ENCODE measurements around the gene ANKRD10.
"Not testable (repeated sequence)": the region's sequence is repeated elsewhere in the genome, so short reads cannot be mapped to it uniquely, and the experiment has no call there.

ANKRD10 gene

DNA sequence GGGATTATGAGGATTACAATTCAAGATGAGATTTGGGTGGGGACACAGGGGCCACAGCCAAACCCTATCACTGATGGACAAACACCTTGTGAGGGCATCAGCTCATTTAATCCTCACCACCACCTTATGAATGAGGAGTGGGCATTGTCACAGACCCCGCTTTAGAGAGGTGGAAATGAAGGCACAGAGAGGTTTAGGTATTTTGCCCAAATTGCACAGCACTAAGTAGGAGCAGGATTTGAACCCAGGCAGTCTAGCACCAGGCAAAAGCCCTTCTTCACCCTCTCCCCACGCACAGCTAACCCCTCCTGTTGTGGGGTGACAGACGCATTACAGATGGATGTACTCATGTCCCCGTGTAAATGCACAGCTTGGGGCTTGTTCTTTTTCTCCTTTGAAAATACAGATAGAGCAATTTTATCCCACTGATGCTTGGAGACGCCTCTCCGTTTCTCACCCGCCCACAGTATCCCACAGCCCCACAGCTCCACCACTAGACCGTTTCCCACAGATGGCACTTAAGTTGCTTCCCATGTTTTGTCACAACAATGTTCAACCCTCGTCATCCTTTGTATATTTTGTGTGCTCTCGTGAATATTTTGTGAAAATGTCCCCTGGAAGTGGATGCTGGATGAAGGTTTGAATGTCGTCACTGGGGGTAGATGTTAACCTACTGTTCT is 48.2 kb downstream of the ANKRD10 start:
- DNase-seq (ENCODE audit: low read depth, low spot score) = no peak

DNA sequence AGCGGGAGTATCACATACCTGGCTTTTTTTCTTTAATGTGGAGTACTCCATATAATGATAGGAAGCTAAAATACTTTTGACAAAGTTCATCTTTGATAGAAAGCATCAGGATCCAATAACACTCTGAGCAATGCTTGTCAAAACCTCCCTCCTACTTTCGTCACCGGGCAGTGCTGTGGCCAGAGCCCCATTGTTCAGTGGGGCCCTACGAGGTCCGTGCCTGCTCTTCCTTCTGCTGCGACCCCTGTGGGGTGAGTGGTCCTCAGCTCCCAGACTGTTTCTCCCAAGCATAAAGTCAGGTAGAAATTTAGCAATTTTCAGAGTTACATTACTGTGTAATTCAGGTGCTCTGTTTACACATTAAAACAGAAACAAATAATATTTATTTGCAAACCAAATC is 51.2 kb downstream of the ANKRD10 start:
- DNase-seq (ENCODE audit: low read depth, low spot score) = no peak

DNA sequence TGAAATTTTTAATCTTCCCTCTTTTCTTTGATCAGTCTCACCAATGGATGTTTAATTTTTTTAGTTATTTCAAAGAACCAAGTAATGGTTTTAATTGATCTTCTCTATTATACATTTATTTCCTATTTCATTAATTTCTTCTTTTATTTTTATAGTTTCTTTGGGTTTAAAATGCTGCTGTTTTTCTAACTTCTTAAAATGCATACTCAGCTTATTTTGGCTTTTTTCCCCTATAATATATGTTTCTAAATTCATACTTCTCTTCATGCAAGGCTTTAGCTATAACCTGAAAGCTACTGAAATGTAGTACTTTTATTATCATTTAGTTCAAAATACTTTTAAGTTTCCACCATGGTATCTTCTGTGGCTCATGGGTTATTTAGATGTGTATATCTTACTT is 53.9 kb downstream of the ANKRD10 start:
- DNase-seq (ENCODE audit: low read depth, low spot score) = no peak

DNA sequence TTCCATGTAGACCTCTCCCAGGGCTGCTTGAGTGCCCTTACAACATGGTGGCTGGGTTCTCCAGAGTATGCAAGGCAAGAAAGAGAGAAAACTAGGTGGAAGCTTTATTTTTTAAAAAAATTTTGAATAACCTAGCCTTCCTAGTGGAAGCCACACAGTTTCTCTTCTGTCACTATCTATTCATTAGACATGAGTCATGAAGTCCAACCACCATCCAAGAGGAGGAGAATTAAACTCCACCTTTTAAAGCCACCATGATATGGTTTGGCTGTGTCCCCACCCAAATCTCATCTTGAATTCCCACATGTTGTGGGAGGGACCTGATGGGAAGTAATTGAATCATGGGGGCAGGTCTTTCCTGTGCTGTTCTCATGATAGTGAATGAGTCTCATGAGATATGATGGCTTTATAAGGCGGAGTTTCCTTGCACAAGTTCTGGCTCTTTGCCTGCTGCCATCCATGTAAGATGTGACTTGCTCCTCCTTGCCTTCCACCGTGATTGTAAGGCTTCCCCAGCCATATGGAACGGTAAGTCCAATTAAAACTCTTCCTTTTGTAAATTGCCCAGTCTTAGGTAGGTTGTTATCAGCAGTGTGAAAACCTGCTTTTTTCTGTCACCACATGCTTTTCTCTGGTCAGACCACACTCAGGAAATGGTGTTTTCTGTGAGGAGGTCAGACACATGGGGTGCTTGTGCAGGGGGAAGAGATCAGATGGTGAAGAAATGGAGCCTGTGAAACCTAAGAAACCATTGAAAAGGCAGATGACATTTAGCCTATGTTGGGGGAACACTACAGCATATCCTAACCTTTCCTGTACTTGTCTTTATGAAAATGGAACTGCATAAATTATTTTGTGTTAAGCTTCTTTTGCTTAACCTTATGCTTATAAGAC is 57.7 kb downstream of the ANKRD10 start:
- DNase-seq (ENCODE audit: low read depth, low spot score) = no peak

DNA sequence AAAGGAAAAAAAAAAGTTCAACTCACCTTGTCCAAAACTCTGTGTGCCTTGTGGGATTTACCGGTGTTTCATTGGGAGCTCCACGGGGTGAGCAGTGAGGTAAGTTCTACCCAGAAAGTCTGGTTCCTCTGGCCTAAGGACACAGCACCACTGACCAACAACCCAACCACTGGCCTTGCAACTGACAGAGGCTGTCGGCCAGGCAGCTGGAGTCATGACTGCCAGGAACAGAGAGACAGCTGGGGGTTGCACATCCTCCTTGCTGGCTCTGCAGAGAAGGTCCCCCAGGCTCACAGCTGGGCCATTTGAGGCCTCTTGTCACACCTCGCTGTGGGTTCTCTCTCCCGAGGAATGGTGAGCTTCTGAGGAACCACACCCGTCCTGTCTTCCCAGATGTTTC is 59.5 kb downstream of the ANKRD10 start:
- no peak for DNase-seq (ENCODE audit: low read depth, low spot score)

DNA sequence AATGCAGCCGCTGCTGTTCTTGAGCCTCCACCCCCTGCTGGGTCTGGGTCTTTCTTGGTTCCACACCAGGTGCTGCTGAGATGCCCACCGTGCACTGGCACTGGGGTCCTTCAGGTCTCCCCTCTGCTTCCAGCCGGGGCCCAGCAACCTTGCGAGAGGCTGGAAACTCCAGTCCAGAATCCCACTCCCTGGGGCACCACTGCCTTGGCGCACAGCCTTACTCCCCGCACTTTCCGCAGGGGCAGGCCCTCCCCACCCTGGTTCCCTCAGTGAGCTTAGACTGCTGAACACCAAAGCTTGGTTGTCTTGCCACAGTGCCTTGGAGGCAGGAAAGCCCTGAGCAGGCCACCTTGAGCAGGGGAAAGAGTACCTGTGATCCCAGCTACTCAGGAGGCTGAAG is 60.0 kb downstream of the ANKRD10 start:
- DNase-seq (ENCODE audit: low read depth, low spot score) = no peak

DNA sequence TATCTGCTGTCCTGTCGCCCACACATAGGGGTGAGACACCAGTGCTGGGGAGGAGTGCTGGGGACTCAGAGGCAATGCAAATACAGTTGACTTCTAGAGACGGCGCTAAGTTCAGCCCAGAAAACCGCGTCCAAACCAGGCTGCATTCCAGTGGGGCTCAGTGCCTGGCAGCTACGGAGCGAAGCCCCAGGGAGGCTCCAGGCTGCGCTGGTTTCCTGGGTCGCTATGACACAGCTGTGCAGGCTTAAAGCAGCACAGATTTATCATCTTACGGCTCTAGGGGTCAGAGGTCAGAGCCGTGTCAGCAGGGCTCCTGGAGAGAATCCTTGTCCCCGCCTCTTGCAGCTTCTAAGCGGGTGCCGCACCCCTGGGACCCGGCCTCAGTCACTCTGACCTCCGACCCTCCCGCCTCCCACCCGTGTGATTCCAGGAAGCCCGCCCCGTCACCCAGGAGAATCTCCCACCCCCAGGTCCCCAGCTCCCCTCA is 61.6 kb downstream of the ANKRD10 start:
- DNase-seq (ENCODE audit: low read depth, low spot score) = no peak

DNA sequence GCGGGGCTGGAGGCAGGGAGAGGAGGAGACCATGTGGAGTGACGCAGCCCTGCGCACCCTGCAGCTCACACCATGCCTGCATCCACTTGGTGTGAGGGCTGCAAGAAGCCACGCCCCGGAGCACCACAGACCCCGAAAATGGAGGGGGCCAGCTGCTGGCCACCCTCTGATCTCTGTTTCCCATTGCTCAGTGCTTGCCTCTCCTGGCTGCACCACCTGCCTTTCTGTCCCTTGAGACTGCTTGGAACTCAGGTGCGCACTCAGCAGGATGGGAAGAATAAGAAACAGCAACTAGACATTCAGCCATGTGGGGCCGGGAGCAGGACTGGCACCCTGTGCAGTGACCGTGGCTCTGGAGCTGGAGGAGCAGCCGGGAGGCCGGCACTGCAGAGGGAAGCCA is 64.0 kb downstream of the ANKRD10 start:
- no peak for DNase-seq (ENCODE audit: low read depth, low spot score)

DNA sequence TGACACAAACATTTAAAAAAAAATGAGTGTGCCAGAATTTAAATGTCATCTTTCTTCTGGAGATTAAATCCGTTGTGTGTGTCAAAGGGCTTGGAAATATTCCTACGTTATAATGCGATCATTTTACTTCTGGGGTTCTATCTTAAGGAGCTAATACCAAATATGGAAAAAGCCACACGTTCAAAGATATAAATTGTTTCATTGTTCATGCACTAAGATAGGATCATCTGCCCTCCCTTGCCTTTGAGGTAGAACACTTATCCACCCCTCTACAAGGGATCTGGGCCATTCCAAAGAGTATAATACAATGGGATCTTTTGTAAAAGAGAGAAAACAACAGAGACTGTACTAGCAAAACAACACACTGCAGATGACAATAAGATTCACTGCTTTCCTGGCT is 64.9 kb downstream of the ANKRD10 start:
- DNase-seq (ENCODE audit: low read depth, low spot score) = no peak

DNA sequence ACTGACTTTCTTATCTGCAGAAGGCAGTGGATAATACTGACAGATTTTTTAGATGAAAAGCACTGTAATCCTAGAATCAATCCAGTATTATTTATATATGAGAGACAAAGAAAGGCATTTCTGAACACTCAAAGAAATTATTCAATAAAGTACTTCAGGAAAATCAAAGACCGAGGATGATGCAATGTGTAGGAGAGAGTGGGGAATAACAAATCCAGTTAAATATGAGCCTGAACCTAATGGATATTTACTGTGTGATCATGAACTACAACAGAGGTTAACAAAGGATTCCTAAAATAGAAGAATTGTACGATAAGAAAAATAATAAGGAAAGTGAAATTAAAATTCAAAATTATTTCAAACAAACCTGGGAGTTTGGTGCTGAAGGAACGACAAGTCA is 69.3 kb downstream of the ANKRD10 start:
- no peak for DNase-seq (ENCODE audit: low read depth, low spot score)

DNA sequence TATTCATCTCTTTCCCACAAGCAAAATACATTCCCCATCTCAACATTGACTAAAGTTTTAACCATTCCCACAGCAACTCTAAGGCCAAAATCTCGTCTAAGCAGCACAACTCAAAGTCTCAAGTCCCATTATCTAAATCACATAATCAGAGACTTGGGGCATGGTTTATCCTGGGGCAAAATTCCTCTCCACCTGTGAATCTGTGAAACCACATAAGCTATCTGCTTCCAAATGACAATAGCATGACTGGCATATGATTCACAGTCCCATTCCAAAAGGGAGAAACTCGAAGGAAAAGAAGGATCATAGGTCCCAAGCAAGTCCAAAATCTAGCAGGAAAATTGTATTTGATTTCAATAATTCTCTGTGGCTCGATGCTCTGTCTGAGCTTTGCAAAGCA is 73.0 kb downstream of the ANKRD10 start:
- DNase-seq (ENCODE audit: low read depth, low spot score) = no peak

DNA sequence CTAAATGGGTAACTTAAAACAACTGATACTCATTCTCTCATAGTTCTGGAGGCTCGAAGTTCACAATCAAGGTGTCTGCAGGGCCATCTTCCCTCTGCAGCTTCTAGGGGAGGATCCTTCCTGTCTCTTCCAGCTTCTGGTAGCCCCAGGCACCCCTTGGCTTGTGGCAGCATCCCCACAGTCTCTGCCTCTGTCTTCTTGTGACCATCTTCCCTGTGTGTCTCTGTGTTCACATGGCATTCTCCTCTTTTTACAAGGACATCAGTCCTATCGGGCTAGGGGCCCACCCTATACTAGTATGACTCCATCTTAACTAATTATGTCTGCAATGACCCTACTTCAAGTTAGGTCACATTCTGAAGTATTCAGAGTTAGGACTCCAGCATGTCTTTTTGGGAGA is 73.5 kb downstream of the ANKRD10 start:
- DNase-seq (ENCODE audit: low read depth, low spot score) = no peak

DNA sequence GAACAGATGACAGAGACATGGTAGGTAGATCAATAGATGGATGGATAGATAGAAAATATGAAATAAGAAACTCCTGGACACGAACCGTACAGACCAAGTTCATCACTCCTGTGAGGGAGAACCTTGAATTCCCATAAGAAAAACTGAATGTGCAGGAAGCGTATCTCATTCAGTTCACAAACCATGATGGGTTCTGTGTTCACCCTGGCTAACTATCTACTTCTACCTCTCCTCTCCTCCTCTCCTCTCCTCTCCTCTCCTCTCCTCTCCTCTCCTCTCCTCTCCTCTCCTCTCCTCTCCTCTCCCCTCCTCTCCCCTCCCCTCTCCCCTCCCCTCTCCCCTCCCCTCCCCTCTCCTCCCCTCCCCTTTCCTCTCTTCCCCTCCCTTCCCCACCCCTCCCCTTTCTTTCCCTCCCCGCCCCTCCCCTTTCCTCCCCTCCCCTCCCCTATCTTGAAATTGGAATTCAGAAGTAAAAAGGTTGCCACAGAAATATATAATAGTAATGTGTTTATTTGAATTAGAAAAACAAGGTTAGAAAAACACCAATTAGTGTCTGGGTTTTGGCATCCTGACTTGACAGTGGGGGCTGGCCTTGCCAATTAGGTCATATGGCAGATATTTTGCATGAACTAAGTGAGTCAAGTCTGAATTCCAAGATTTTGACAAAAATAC is 75.9 kb downstream of the ANKRD10 start:
- DNase-seq (ENCODE audit: low read depth, low spot score) = no peak

DNA sequence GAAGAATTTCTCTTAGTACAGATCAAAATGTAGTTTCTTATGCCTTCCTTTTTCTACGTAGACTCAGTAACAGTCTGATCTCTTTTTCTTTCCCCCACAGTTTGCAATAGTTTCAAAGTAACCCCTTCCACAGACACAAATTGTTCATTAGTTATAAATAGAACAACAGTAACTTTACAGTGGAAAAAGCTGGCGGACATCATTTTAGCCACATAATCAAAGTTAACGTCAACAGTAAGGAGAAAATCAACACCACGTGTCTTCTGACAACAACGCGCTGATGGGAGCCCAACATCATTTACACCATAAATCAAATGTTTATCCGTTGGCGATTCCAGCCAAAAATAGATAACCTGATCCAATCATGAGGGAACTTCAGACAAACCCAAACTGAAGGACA is 76.8 kb downstream of the ANKRD10 start:
- no peak for DNase-seq (ENCODE audit: low read depth, low spot score)

DNA sequence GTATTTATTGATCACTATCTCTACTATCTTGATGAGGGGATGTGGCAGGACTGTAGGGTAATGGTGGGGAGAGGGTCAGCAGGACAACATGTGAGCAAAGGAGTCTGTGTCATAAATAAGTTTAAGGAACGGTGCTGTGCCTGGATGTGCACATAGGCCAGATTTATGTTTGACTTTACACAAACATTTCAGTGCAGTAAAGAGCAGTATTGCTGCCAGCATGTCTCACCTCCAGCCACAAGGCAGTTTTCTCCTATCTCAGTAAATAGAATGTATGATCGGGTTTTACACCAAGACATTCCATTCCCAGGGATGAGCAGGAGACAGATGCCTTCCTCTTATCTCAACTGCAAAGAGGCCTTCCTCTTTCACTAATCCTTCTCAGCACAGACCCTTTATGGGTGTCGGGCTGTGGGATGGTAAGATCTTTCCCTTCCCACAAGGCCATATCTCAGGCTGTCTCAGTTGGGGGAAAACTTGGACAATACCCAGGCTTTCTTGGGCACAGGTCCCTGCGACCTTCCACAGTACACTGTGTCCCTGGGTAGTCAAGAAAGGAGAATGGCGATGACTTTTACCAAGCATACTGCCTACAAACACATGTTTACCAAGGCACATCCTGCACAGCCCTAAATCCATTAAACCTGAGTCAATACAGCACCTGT is 77.3 kb downstream of the ANKRD10 start:
- DNase-seq (ENCODE audit: low read depth, low spot score) = not testable (repeated sequence)

DNA sequence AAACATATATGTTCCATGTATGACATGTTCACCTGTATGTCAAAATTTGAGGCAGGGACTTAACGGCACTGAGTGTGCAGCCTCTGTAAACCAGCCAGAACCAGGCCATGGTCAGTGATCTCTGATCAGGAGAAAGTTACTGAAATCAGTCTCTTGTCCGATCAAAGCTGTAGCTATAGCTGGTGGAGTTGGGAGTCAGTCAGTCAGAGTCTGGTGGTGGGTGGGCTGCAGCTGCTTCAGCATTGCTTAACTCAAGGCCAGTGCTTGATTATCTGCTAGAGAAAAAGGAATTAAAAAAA is 78.3 kb downstream of the ANKRD10 start:
- no peak for DNase-seq (ENCODE audit: low read depth, low spot score)

DNA sequence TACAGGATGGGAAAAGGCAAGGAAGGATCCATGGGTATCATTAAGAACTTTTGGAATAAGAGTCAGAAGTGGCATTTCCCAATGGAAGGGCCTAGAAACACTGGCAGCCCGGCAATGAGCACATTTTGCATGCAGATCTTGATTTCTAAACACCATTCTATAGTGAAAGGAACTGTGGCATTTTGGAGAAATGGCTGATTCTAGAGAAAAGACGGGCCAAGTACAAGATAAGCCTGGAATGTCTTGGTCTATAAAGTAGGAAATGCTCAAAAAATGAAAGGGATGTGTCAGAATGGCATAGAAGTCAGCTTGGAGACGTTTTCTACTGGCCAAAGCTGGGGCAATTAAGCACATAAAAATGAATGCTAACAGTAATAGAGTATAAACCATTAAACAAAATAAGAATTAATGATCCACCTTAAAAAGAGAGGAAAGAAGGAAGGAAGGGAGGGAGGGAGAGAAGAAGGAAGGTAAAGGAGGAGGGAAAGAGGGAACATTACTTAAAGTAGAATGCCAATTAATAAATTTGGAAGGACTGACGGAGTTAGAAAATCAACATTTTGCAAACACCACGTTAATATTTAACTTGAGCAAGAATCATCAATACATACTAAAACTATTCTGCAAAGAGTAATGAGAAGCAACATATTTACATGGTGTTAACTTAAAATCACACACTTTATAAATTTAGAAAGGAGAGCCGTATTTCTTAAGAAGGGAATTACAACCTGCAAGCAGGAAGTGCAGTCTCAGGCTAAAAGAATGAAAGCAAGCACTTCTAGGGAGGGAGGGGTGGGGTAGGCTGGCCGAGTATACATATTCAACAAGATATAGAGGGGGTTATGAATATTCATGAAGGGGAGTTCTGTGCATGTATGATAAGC is 78.9 kb downstream of the ANKRD10 start:
- no peak for DNase-seq (ENCODE audit: low read depth, low spot score)

DNA sequence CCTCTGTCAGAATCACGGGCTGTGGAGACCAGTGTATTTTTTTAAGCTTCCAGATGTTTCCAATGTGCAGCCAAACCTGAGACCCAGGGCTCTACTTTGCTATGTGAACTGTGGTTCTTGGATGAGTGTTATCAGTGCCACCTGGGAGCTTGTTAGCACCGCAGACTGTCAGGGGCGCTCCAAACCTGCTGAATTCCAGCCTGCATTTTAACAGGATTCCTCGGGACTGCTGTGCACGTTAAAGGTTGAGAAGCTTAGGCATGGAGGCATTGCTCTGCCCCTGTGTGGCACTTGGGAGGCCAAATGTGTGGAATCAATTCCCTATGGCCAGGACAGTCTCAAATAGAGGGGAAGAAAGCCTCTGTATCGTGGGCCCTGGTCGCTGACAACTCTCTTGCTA is 80.3 kb downstream of the ANKRD10 start:
- DNase-seq (ENCODE audit: low read depth, low spot score) = no peak

DNA sequence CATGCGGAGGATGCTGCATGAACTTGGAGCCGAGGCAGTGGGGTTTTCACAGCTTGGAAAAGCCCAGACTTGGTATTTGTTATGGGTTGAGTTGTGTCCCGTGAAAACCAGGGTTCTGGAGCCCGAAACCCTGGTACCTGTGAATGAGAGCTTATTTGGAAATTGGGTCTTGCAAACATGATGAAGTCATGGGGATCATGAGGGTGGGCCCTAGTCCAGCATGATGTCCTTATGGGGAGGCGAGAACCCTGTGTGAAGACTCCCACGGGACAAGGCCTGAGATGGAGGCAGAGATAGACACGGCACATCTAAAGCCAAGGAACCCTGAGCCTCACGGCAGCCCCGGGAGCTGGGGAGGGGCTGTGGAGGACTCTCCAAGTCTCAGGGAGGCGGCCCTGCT is 82.3 kb downstream of the ANKRD10 start:
- no peak for DNase-seq (ENCODE audit: low read depth, low spot score)

DNA sequence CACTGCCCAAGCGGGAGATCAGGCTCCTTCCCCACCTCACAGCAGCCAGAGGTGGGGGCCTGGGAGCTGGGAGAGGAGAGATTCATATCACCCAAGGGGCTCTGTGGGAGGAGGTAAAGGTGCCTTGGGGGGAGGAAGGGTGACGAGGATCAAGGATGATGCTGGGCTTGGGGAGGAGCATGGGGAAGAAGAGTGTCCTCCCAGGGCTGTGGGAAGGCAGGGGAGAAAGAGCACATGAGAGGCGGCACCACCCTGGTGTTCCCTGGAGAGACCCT is 82.7 kb downstream of the ANKRD10 start:
- no peak for DNase-seq (ENCODE audit: low read depth, low spot score)

DNA sequence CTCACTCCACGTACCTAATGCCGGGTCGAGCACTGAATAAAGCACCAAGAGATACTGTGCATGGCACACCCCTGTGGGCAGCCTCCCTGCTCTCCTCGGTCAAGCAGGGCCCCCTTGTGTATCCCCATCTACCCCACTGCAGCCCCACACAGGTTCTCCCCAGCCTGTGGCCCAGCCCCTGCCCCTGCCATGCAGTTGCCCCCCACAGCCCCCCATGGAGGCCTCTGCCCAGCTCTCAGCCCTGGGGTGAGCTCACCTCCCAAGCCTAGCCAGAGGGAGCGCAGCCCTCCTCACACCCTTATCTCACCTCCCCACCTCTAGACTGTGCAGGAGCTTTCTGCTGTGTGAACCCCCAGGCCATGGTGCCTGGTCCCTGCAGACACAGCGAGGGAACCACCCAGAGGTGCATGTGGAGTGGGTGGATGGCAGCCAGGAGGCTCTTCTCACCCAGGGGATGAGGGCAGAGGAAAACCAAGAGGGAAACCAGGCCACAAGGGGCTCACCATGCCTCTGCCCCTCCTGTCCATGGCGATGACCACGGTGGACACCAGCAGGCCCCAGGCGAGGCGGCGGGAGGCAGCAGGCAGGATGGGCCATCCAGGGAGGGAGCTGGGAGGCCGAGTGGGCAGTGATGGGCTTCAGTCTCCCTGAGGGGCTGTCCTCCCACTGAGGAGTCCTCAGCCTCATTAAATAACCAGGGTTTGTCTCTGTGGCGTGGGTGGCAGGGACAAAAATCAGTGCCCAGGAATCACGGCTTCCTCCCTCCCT is 83.2 kb downstream of the ANKRD10 start:
- no peak for DNase-seq (ENCODE audit: low read depth, low spot score)

Measured in activated CD4-positive, CD25-positive, alpha-beta regulatory T cell treated with anti-CD3 and anti-CD28 coated beads, Interleukin-2, amount 50 U/mL, for 16 hours (primary cell).